NCI-H524 (cell line): ENCODE data around the gene SLC9A2.
A peak's percentile ranks its signal among the peaks of the same experiment; 100 is the strongest.

ENCODE experiments used
- DNase-seq, 2 experiments: peaks; one replicate each; lab custom pipeline; 2025; lab: John Stamatoyannopoulos, UW

The SLC9A2 gene

GRCh38 chr2:102674836-102675235, 55.5 kb downstream of the SLC9A2 start:
- no peak for DNase-seq

DNA sequence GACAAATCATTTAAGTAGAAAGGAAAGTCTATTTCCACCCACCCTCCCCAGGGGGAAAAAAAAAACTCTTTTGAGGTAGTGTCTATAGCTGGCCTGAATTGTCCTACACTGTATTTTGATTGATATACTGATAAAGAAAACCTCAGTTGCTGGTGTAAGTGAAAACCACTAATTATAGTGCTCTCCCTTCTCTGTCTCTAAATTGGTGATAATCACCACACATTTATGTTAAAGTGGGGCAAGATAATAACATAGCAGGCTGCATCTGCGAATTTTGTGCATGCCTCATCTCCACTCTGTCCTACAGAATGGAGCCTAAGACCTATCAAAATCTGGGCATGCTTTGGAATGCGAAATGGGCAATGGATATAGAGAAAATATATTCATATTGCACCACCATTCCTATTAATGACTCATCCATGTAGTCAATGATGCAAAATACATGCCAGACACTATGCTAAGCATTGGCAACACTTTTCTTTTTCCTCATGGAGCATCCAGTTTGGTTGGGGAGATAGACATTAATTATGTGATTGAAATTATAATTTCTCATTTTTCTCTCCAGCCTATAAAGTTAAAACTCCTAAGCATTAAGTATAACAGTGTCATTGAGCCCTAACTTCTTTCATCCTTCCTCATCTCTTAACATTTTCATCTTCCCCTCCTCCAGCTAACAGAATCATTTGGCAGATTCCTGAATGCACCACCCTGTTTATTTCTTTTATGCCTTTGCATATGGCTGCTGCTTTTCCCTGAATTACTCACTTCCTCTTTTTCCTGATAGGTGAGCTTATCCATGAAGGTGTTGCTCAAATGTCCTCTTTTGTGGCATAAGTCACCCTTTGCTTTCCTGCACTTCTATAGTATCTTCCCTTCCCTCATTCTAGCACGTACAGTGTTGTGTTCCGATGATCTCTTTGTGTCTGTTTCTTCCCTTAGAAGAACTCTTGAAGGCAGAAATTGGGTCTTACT, 58.2 kb downstream of the SLC9A2 start:
- DNase-seq: no peak

DNA sequence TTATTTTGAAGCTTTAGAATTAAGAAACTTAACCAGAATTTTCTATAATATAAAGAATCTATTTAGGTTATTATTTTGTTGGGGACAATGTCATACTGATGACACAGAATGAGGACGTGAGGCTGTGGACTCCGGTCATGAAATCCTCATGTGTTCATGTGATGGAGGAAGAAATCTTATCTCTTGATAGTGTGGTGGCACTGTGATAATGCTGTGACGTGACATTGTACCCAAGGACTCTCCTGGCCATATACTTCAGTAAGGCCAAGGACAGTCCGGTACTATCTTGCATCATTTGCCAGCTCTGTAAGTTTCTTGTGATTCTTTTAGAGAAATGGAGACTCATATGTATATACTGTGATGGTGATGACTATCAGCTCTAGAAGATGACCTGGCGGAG, 59.1 kb downstream of the SLC9A2 start:
- no peak for DNase-seq

- no peak for DNase-seq
Measured at GRCh38 chr2:102686479-102687439, 67.4 kb downstream of the SLC9A2 start.

DNA sequence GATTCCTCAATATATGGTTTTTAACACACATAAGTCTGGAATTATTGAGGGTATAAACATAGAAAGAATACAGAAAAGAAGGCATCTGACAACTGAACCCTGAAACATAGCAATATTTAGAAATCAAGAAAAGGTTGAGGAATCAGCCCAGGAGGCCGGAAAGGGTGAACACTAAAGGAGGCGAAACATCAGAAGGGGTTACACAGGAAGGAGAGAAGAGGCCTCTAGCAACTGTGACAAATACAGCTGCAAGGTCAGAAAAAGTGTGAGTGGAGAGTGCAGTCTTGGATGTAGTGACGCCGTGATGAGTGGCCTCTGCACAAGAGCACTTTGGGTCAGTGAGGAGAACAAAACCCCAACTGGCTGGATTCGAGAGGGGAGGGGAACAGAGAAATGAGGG, 70.7 kb downstream of the SLC9A2 start:
- DNase-seq: no peak

GRCh38 chr2:102696463-102696862, 77.1 kb downstream of the SLC9A2 start:
- DNase-seq: no peak

- no peak for DNase-seq
Measured at GRCh38 chr2:102698369-102699111, 79.2 kb downstream of the SLC9A2 start.

- no peak for DNase-seq
Measured at GRCh38 chr2:102703305-102703704, 84.0 kb downstream of the SLC9A2 start.

DNA sequence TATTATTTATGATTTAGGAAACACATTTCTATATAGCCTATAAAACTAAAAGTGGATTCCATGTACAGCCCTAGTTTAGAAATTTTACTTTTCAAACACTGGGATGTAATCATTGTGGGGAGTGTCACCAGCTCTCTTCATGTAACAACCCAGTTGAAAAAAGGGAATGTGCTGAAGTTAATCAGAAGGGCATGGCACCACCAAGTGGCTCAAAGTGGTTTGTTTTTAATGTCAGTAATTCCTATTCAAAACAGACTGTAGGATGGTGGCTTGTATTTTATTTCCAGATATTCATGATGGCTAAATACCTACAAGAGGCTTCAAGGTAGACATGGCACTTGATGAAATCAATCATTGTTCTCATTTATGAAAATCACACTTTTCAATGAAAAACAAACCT, 84.4 kb downstream of the SLC9A2 start:
- peak; percentile 4 to 38 for DNase-seq

DNA sequence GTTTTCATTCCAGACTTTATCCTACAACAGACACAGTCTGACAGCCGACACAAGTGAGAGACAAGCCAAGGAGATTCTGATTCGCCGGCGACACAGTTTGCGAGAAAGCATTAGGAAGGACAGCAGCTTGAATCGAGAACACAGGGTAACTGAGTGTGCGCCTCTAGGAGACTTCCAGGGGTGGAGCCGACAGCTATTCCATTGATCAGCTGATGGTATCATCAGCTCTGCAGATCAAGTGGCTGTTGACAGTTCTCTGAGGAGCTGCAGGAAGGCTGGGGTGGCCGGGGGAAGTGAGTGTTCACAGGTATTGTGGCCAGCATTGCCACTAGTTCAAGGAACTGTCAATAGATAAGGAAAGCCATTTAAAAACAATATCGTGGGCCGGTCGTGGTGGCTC, 85.2 kb downstream of the SLC9A2 start:
- no peak for DNase-seq

- DNase-seq: no peak
Measured at GRCh38 chr2:102707796-102708695, 88.7 kb downstream of the SLC9A2 start.

GRCh38 chr2:102708847-102709559, 89.7 kb downstream of the SLC9A2 start:
- DNase-seq: no peak

DNA sequence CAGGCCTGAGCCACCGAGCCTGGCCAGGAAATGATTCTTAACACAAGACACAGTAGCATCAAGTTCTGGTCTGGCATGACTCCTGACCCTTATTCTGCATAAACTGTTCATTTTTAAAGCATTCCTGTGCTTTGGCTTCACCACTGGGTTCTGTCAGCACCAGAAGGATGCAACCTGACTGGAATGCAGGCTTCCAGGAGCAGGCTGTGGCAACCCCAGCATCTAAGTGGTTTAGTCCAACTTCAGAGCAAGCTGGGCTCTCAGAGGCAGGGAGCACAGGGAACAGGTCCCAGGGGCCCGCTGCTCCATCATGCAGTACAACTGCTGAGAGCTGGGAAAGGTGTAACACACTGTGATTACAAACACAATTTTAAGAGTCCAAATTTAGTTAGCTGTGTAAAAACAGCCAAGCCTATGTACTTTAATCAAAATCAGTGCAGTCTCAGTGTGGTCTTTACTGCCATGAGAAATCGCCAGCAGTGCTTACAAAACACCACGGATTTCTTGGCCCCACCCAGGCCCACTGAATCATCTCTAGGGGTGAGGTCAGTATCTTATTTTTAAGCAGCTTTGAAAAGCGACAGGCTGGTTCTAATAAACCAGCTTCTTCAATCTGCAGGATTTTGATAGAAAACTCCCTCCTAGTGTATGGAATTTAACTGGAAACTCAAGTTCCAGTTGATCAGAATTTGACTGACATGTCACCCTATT, 98.1 kb downstream of the SLC9A2 start:
- no peak for DNase-seq

- DNase-seq: no peak
Measured at GRCh38 chr2:102718387-102719316, 99.3 kb downstream of the SLC9A2 start.

GRCh38 chr2:102724016-102724490, 104.7 kb downstream of the SLC9A2 start:
- no peak for DNase-seq

- no peak for DNase-seq
Measured at GRCh38 chr2:102724553-102724952, 105.2 kb downstream of the SLC9A2 start.

DNA sequence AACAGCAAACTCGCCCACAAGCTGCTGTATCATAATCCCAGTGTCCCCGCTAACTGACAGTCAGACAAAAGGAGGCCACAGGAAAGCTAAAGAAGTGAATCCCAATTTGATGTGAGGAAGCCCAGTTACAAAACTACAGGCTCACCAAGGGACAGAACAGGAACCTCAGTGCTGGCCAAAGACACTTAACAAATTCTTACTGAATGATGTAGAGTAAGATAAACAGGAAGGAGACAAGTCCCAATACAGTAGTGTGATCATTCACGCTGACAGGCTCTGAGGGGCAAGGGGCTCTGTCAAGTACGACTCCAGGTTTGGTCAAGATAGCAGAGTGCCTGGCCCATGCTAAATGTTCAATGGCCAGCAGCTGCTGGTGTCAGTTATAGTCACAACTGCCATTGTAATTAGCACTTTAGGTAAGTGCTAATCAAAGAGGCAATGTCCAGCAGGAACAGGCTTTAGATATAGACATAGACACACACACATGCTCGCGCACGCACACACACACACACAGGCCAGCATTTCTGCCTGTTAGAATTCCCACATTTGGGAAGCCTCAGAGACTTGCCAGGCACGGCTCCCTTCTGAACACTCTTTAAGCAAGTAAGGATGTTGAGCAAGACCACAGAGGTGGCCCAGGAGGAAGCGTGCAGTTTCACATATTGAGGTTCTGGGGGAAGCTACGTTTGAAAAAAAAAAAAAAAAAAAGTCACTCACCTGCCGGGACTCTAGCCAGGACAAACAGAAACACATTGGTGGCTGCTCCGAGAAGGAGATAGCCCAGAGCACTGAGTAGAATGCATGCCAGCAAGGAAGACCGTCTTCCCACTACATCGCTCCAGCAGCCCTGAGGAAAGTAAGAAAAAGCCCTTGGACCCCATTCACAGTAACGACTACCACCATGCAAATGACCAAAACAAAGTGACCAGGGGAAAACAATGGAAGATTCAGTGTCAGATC, 107.1 kb downstream of the SLC9A2 start:
- DNase-seq: no peak
